KOPT-K1 (cell line): ENCODE results near the gene SNX6.
A peak's percentile ranks its signal among the peaks of the same experiment; 100 is the strongest.
"Not testable (repeated sequence)": the region's sequence is repeated elsewhere in the genome, so short reads cannot be mapped to it uniquely, and the experiment has no call there.

ENCODE experiments used
- H3K27ac ChIP-seq: fragments of 200-600 bp; sonication (generic); 2 replicates; pipeline ENCODE4 v1.5.1; 2016; ENCODE audit warnings: antibody characterized with exemption, mild to moderate bottlenecking, low read depth, low read length; ENCODE audit not compliant: poor library complexity, severe bottlenecking
- H3K36me3 ChIP-seq: fragments of 200-600 bp; sonication (generic); 2 replicates; pipeline ENCODE4 v1.5.1; 2017; ENCODE audit warnings: antibody characterized with exemption, mild to moderate bottlenecking, low read length, moderate library complexity; ENCODE audit not compliant: insufficient read depth
- H3K9me3 ChIP-seq: fragments of 200-600 bp; sonication (generic); 2 replicates; pipeline ENCODE4 v1.5.1; 2017; ENCODE audit warnings: antibody characterized with exemption, low read length, mild to moderate bottlenecking; ENCODE audit not compliant: insufficient read depth, poor library complexity, severe bottlenecking

The SNX6 gene

DNA sequence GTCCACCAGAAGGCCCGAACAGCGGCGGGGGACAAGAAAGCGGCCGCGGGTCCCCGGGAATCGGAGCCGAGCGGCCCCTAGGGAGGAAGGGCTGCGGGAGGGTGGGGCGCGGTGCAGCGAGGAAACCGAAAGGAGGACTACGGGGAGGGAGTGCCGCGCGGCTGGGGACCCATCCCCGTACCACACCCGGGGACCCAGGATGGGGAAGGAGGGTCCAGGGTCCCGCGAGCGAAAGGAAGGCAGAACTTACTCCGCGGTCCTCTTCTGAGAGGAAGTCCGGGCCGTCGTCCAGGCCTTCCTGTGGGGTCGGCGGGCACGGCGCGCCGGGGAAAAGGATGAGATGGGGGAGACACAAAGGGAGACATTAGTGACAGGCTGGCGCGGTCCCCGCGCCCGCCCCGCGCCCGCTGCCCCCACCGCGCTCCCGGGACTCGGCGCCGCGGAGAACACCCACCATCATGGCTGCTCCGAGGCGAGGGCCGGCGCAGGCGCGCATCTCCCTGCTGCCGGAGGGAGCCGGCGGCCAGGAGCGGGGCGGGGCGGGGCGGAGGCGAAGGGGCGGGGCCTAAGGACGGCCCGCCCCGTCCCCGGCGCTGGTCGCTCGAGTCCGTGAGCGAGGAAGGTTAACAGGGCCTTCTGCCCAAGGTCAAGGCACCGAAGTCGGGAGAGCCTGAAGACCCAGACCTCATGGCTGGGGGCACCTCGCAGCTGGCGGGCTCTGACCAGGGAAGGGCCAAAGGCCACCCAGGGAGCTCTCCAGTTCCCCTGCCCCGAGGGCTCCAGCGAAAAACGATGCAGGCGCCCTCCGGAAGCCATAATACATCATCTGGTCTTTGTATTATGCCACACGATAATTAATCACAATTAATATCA, at the start of gene SNX6:
Gene SNX6 (minus strand): TSS at position 492 of the 873 bp plus-strand sequence. CDS start 32 bp downstream, at position 460.
- Histone ChIP-seq H3K27ac (peak within 1 kb of the TSS; percentile 85), H3K9me3 (no peaks in the 10 kb centered on the region), H3K36me3 (peaks cover 10% of the 10 kb centered on the region; the same call in 1 of the 2 replicates)

DNA sequence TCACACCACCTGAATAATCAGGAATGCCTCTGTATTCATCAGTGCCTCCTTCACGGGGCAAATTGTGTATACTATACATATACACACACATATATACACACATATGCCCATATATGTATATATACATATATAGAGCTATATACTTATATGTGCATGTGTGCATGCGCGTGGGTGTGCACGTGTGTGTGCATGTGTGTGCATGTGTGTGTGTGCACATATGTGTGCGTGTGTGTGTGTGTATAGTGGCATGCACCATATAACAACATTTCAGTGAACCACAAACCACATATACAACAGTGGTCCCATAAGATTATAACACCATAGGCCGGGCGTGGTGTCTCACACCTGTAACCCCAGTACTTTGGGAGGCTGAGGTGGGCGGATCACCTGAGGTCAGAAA, 48.8 kb upstream of the SNX6 start:
- Histone ChIP-seq H3K36me3 (no peaks in the 10 kb centered on the region), H3K27ac (no peak overlapping the region), H3K9me3 (no peaks in the 10 kb centered on the region)

DNA sequence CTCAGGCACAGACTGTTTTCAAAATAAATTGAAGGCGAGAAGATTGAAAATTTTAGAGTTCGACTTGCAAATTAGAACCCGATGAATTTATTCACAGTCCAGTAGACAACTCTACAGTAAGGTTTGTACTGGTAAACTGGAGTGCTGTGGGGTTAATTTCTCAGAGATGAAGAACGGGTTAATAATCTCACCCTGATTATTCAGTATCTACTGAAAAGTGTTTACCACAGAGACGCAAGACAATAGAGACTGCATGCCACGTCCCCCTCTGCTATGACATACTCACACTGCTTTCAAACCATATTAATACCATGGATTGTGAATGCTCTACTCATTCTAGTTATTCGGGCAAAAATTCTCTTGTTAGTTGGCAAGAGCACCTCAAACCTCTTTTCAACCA, 48.4 kb upstream of the SNX6 start:
- Histone ChIP-seq H3K9me3 (no peaks in the 10 kb centered on the region), H3K36me3 (no peaks in the 10 kb centered on the region), H3K27ac (no peak overlapping the region)

DNA sequence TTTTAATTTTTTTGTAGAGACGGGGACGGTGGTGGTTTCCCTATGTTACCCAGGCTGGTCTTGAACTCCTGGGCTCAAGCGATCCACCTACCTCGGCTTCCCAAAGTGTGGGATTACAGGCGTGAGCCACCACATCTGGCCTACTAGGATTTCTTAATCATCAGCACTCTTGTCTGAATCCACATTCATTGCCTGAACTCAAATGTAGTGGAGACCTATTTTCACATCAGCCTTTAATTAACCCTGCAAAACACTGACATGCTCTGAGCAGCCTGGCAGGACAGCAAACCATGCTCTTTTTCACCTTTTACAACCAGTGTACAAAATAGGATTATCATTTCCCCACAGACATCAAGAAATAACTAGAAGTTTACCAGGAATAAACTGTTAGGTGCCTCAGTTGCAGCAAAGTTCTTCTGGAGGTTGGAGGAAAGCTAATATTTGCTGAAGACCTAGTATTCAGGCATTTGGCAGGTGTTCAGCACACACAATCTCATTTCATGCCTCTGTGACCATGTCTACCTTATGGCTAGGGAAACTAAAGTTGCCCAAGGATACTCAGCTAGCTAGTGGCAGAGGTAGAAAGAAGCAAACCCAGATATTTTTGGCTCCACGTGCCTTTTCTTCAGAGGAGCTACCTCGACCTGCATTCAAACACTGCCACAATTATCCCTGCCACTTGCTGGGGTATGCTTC, 46.7 kb upstream of the SNX6 start:
- no peaks in the 10 kb centered on the region for H3K9me3 ChIP-seq
- H3K27ac ChIP-seq = no peak overlapping the region
- H3K36me3 ChIP-seq = no peaks in the 10 kb centered on the region

DNA sequence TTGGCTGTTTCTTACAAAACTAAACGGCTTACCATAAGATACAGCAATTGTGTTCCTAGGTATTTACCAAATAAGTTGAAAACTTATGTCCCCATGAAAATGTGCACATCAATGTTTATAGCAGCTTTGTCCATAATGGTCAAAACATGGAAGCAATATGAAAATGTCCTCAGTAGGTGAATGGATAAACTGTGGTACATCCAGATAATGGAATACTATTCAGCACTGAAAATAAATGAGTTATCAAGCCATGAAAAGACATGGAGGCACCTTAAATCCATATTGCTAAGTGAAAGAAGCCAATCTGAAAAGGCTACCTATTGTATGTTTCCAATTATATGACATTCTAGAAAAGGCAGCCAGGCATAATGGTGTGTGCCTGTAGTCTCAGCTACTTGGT, 43.8 kb upstream of the SNX6 start:
- Histone ChIP-seq H3K36me3 (no peaks in the 10 kb centered on the region), H3K9me3 (no peaks in the 10 kb centered on the region), H3K27ac (no peak overlapping the region)

DNA sequence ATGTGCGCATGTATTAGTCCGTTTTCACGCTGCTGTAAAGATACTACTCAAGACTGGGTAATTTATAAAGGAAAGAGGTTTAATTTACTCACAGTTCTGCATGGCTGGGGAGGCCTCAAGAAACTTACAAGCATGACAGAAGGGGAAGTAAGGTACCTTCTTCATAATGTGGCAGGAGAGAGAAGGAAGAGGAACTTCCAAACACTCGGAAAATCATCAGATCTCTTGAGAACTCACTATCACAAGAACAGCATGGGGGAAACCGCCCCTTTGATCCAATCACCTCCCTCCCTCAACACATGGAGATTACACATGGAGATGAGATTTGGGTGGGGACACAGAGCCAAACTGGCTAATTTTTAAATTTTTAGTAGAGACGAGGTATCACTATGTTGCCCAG, 41.8 kb upstream of the SNX6 start:
- Histone ChIP-seq H3K27ac (no peak overlapping the region), H3K36me3 (no peaks in the 10 kb centered on the region), H3K9me3 (no peaks in the 10 kb centered on the region)

DNA sequence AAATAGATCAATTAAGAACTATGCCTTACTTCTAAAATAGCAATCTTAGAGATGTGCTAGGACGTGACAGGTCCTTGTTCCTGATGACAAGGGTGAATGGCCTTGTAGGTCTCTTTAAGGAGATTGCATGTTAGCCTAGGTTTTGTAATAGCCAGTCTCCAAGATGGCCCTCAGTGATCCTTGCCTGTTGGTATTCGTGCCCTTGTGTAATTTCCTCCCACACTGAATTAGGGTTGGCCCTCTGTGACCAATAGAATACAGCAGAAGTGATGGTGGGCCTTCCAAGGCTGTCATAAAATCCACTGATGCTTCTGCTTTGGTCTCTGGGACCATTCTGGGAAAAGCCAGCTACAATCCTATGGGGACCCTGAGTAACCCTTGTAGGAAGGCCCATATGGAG, 38.2 kb upstream of the SNX6 start:
- H3K36me3 ChIP-seq = no peaks in the 10 kb centered on the region
- H3K9me3 ChIP-seq = no peaks in the 10 kb centered on the region
- no peak overlapping the region for H3K27ac ChIP-seq

DNA sequence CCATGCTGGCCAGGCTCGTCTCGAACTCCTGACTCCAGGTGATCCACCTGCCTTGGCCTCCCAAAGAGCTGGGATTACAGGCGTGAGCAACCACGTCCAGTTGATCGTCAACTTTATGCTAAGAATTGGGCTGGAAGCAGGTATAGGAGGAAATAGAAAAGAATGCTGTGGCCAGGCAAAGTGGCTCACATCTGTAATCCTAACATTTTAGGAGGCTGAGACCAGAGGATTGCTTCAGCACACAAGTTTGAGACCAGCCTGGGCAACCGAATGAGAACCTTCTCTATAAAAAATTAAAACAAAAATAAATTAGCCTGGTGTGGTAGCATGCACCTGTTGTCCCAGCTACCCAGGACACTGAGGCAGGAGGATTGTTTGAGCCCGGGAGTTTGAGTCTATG, 37.1 kb upstream of the SNX6 start:
- Histone ChIP-seq H3K9me3 (no peaks in the 10 kb centered on the region), H3K27ac (no peak overlapping the region)

DNA sequence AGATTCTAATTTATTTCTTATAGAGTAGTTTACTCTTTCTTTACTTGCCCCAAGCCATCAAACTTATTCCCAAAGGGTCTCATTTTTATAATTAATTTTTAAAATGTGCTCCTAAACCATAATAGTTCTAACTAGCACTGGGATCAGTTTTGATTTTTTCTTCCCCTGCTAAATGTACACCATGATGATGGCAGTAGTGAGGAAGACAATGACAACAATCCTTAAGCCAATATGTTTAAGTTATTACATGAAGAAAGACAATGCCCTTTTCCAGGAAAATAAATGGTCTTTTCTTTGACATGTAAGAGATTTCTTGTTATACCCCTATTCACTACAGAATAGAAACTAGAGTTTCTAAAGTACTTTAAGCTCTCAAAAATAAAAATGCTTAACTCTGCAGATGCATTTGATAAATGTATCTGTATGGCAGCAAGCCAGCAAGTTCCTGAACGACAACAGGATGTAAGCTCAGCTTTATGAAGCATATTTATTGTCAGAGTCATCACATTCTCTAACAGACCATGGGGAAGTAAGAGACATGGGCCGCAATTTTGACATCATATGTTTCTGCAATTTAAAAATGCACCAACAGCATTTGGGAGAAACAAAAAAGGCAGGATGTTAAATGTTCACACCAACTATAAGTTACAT, 36.0 kb upstream of the SNX6 start:
- H3K36me3 ChIP-seq = no peaks in the 10 kb centered on the region

More for the DNA sequence above, 37.1 kb upstream of the SNX6 start:
- no peaks in the 10 kb centered on the region for H3K36me3 ChIP-seq

DNA sequence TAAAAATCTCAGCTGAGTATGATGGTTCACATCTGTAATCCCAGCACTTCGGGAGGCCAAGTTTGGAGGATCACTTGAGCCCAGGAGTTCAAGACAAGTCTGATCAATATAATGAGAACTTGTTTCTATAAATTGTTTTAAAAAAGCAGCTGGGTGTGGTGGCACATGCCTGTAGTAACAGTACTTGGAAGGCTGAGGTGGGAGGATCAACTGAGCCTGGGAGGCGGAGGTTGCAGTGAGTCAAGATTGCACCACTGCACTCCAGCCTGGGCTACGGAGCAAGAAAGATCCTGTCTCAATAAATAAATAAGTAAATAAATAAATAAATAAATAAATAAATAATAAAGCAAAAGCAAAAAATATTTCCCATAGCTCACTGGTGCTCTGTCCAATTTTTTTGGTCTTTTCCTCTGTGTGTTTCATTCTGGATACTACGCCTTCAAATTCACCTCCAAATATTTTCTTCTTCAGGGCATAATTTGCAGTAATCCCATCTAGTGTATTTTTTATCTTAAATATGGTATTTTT, 32.7 kb upstream of the SNX6 start:
- Histone ChIP-seq H3K9me3 (no peaks in the 10 kb centered on the region), H3K36me3 (no peaks in the 10 kb centered on the region), H3K27ac (no peak overlapping the region)

More for the DNA sequence above, 36.0 kb upstream of the SNX6 start:
- no peaks in the 10 kb centered on the region for H3K9me3 ChIP-seq
- H3K27ac ChIP-seq = no peak overlapping the region

DNA sequence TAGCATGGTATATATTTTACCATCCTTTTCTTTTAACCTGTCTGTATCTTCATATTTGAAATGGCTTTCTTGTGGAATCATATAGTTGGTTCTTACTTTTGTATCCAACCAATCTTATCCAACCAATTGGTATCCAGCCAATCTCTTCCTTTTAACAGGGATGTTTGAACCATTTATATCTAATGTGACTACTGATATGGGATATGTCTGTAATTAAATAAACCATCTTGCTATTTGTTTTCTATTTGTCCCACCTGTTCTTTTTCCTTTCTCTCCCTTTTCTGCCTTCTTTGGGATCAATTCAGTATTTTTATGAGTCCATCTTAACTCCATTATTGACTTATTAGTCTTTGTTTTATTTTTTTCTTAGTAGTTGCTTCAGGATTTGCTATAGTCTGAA, 30.8 kb upstream of the SNX6 start:
- H3K36me3 ChIP-seq = no peaks in the 10 kb centered on the region
- H3K9me3 ChIP-seq = no peaks in the 10 kb centered on the region
- H3K27ac ChIP-seq = no peak overlapping the region

DNA sequence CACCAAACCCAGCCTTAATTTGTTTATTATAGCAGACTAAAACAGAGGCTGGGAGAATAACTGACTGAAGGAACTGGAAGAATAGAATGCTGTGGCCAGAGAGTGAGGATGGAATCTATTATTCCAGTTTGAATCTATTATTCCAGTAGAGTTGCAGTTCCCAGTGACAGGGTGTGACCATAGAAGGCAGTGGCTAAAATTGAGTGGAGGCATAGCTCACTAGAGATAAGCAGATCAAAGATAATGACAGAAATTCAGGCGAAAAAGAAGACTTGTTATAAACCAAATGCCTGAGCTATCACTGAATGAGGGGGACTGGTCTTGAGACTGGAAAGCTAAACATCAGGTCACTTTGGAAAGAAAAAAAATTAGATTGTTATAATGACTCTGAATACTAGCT, 26.0 kb upstream of the SNX6 start:
- no peaks in the 10 kb centered on the region for H3K36me3 ChIP-seq
- H3K27ac ChIP-seq = no peak overlapping the region
- no peaks in the 10 kb centered on the region for H3K9me3 ChIP-seq

DNA sequence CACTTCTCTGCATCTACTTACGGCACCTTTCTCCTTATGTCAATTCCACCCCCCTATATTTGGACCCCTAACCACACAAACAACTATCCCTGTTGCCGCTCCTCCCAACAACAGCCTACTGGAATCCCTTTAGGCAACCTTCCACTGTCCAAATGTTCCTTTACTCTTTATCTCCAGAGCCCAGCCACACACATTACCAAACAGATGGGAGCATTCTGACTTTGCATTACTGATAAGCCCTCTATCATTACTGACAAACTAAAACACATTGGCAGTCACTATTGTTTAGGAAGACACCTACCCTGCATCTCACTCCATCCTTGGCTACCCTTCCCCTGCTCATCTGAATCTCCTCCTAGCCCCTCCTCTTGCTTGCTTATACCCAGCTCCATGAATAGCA, 23.1 kb upstream of the SNX6 start:
- not testable (repeated sequence) for H3K9me3 ChIP-seq, H3K27ac ChIP-seq, H3K36me3 ChIP-seq

DNA sequence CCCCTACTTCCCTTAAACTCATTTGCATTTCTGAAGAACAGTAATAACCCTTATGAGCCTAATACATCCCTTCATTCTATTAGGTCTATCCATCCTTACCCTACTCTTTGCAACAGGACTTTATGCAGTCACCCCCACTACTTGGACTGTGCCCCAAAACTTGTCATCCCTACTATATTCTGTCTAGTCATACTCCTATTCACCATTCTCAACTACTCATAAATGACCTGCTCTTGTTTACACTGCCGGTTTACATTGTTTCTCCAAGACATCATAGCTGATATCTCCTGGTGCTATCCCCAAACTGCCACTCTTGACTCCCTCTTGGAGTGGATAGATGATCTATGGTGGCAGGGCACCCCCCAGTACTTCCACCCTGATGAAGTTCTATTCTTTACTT, 22.4 kb upstream of the SNX6 start:
- H3K9me3 ChIP-seq, H3K27ac ChIP-seq: not testable (repeated sequence)

More for the DNA sequence above, 22.4 kb upstream of the SNX6 start:
- H3K36me3 ChIP-seq = not testable (repeated sequence)
